Kidney (tissue), 14 donors: ENCODE measurements around the gene STOML3. TPM values are rescaled to one million over a fixed set of nuclear protein-coding genes. Genes with fewer than 3 reads are reported as not detected.

Experiments used
- DNase-seq, 5 donors: peaks; one replicate each; pipeline ENCODE4 v3.0.0-alpha.2; 2013 to 2020
- FAIRE-seq: peaks from 2 replicates; lab custom pipeline; 2012; peaks lifted over from hg19 to GRCh38; lab: Jason Lieb, UNC
- H3K27ac ChIP-seq, 2 donors: one replicate each; pipeline ENCODE4 v1.7.0; 2013; ENCODE audit warnings: low read depth in 2 of 2, low read length in 2 of 2, inconsistent platforms in 1 of 2
- H3K27me3 ChIP-seq: one replicate; pipeline ENCODE4 v1.7.1; 2013; ENCODE audit warnings: low read length, inconsistent platforms; ENCODE audit not compliant: control insufficient read depth, insufficient read depth
- H3K36me3 ChIP-seq, 3 donors: one replicate each; pipeline versions ENCODE4 v1.7.0 to v1.7.1; 2013; ENCODE audit warnings: low read length in 3 of 3, control low read depth in 1 of 3, inconsistent platforms in 1 of 3; ENCODE audit not compliant: insufficient read depth in 3 of 3, control insufficient read depth in 2 of 3
- H3K4me1 ChIP-seq, 3 donors: one replicate each; pipeline versions ENCODE4 v1.7.0 to v1.7.1; 2013; ENCODE audit warnings: low read length in 3 of 3, inconsistent platforms in 1 of 3, low read depth in 1 of 3; ENCODE audit not compliant: control insufficient read depth in 2 of 3, insufficient read depth in 2 of 3
- H3K4me3 ChIP-seq, 3 donors: one replicate each; pipeline versions ENCODE4 v1.7.0 to v1.8.1; 2013; ENCODE audit warnings: low read length in 3 of 3, control low read depth in 1 of 3, inconsistent platforms in 1 of 3
- H3K9ac ChIP-seq, 3 donors: one replicate each; pipeline versions ENCODE4 v1.7.0 to v1.7.1; 2013; ENCODE audit warnings: low read length in 3 of 3, control low read depth in 1 of 3, inconsistent platforms in 1 of 3
- H3K9me3 ChIP-seq, 3 donors: one replicate each; pipeline versions ENCODE4 v1.7.0 to v1.7.1; 2013; ENCODE audit warnings: low read length in 3 of 3, control low read depth in 1 of 3, inconsistent platforms in 1 of 3; ENCODE audit not compliant: control insufficient read depth in 2 of 3, insufficient read depth in 1 of 3
- CTCF ChIP-seq: IDR thresholded peaks from 3 replicates; pipeline ENCODE4 v1.5.1; 2012; ENCODE audit warnings: mild to moderate bottlenecking, moderate library complexity, borderline replicate concordance; ENCODE audit not compliant: insufficient read depth; ENCODE audit errors: extremely low read depth
- intact Hi-C: fragments of 100-400 bp; cut with DNase I; formaldehyde crosslinking; loops from one replicate; pipeline ENCODE4 v1.11.1; 2022
- polyA plus RNA-seq: library from polyadenylated mRNA; stranded (reverse); fragments of 350-450 nt; fragmentation: Illumina TruSeq; extraction: RNeasy Lipid Tissue Mini Kit (QIAGEN cat#74804); gene quantifications from one replicate; pipeline ENCODE4 v1.2.3, GENCODE V29; 2014; ENCODE audit warnings: low read depth, low replicate concordance; ENCODE audit not compliant: insufficient read depth
- total RNA-seq: library from RNA; stranded (reverse); fragmentation: NEBNext Ultra II Directional; extraction: Animal tissue kit (Norgen Biotek cat#: 25700); gene quantifications from one replicate; pipeline ENCODE4 v1.2.1, GENCODE V29; 2021
- donor health status: control.
- donor health status: control.
- donor health status: control.
- donor health status: control.
- donor health status: control.
- donor health status: DM: yes; HTN: yes; CAD: no.
- donor health status: Normal renal cell carcinoma (clear cell type).

Gene STOML3
- total and polyA plus RNA-seq, 2 donors from 2014 or later, result not detected

GRCh38 chr13:38993381-38993780, 2.8 kb upstream of the STOML3 start:
- Histone ChIP-seq H3K27ac (no peak overlapping the region), H3K27me3 (no peaks in the 10 kb centered on the region), H3K4me3 (no peak overlapping the region), H3K9ac (no peak overlapping the region), H3K36me3 (no peaks in the 10 kb centered on the region), H3K9me3 (no peaks in the 10 kb centered on the region), H3K4me1 (no peaks in the 10 kb centered on the region)
- no peak for FAIRE-seq
- no peak for DNase-seq
- TF ChIP-seq CTCF, result no peak
- intact Hi-C loops, result no loop called here

- Histone ChIP-seq H3K27me3 (no peaks in the 10 kb centered on the region), H3K36me3 (no peaks in the 10 kb centered on the region), H3K9ac (no peak overlapping the region), H3K9me3 (peaks cover 0 to 4% (median 3%) of the 10 kb centered on the region in 3 donors), H3K27ac (no peak overlapping the region), H3K4me3 (no peak overlapping the region), H3K4me1 (no peaks in the 10 kb centered on the region)
- DNase-seq (no peak), FAIRE-seq (no peak)
- no peak for TF ChIP-seq CTCF
- intact Hi-C loops, result no loop called here
Observed at GRCh38 chr13:38981096-38981495, 9.5 kb downstream of the STOML3 start.

GRCh38 chr13:38980750-38981078, 9.9 kb downstream of the STOML3 start:
- DNase-seq (no peak), FAIRE-seq (no peak)
- no peaks in the 10 kb centered on the region for H3K27me3 ChIP-seq
- intact Hi-C loops, result no loop called here
- no peaks in the 10 kb centered on the region for H3K36me3 ChIP-seq
- TF ChIP-seq CTCF, result no peak
- no peaks in the 10 kb centered on the region for H3K4me1 ChIP-seq
- H3K4me3 ChIP-seq, result no peak overlapping the region
- no peak overlapping the region for H3K9ac ChIP-seq
- no peak overlapping the region for H3K27ac ChIP-seq
- peaks cover 0 to 4% (median 3%) of the 10 kb centered on the region in 3 donors for H3K9me3 ChIP-seq
